Fibroblast of villous mesenchyme (primary cell): ENCODE data around the gene GPC6. TPM values are rescaled to one million over a fixed set of nuclear protein-coding genes. Genes with fewer than 3 reads are reported as not detected.
A peak's percentile ranks its signal among the peaks of the same experiment; 100 is the strongest.
"Not testable (repeated sequence)": the region's sequence is repeated elsewhere in the genome, so short reads cannot be mapped to it uniquely, and the experiment has no call there.

Experiments
- DNase-seq: peaks from one replicate; pipeline ENCODE4 v3.0.0-alpha.2; 2010; ENCODE audit warnings: low read depth
- H3K4me3 ChIP-seq: 2 replicates; pipeline ENCODE4 v1.5.1; 2011; ENCODE audit warnings: low read depth, mild to moderate bottlenecking, low read length
- total RNA-seq: library from RNA; depleted of rRNA; stranded (reverse); fragments of >200 nt; gene quantifications from 2 replicates; pipeline ENCODE4 v1.2.3, GENCODE V29; 2012
- TF ChIP-seq, protein P1 (sequence below): IDR thresholded peaks from 2 replicates; pipeline ENCODE4 v1.5.1; 2012; ENCODE audit warnings: low read depth, mild to moderate bottlenecking, low read length; ENCODE audit not compliant: insufficient read depth

The GPC6 gene
- total RNA-seq, 1 donor, result 6.0 TPM

GRCh38 chr13:94298346-94298745 lies 1071.7 kb downstream of the GPC6 start:
- TF ChIP-seq, protein P1, sequence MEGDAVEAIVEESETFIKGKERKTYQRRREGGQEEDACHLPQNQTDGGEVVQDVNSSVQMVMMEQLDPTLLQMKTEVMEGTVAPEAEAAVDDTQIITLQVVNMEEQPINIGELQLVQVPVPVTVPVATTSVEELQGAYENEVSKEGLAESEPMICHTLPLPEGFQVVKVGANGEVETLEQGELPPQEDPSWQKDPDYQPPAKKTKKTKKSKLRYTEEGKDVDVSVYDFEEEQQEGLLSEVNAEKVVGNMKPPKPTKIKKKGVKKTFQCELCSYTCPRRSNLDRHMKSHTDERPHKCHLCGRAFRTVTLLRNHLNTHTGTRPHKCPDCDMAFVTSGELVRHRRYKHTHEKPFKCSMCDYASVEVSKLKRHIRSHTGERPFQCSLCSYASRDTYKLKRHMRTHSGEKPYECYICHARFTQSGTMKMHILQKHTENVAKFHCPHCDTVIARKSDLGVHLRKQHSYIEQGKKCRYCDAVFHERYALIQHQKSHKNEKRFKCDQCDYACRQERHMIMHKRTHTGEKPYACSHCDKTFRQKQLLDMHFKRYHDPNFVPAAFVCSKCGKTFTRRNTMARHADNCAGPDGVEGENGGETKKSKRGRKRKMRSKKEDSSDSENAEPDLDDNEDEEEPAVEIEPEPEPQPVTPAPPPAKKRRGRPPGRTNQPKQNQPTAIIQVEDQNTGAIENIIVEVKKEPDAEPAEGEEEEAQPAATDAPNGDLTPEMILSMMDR, result no peak
- no peak for DNase-seq
- no peak overlapping the region for H3K4me3 ChIP-seq

DNA sequence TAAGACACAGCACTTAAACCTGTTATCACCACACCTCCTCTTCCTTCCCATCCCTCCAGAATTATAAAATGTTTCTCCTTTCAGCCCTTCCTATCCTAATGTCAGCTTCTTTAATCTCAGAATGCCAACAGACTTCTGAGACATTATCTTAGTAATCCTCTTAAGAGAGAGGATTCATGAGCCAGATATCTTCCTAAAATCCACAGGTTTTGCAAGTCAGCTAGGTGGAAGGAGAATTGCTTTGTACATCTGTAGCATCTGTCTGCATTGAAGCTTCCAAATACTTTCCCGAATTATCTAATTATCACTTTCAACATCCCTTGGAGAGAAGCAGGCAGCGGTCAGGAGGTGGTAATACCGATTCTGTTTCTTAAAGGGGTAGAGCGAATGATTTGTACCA lies 1073.8 kb downstream of the GPC6 start:
- no peak for DNase-seq
- no peak overlapping the region for H3K4me3 ChIP-seq
- TF ChIP-seq, protein P1, result no peak

DNA sequence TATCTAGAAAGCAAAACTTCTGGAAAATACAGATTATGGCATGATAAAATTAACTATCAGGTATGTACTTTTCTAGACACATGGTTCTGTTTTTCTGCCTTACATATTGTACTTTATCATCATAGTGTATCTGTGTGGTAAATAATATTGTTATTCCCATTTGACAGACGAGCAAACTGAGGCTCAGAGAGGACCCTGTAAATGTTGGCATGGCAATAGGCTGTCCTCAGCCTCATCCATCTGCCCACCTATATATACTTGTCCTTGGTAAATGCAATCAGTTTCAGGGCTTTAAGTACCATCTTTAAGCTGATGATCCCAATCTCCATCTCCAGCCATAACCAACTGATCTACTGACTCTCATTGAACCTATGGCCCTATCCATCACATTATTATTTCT lies 1074.9 kb downstream of the GPC6 start:
- TF ChIP-seq, protein P1, result no peak
- H3K4me3 ChIP-seq, result no peak overlapping the region
- no peak for DNase-seq

- H3K4me3 ChIP-seq, DNase-seq: not testable (repeated sequence)
Observed at GRCh38 chr13:94302847-94303565, 1076.4 kb downstream of the GPC6 start.

DNA sequence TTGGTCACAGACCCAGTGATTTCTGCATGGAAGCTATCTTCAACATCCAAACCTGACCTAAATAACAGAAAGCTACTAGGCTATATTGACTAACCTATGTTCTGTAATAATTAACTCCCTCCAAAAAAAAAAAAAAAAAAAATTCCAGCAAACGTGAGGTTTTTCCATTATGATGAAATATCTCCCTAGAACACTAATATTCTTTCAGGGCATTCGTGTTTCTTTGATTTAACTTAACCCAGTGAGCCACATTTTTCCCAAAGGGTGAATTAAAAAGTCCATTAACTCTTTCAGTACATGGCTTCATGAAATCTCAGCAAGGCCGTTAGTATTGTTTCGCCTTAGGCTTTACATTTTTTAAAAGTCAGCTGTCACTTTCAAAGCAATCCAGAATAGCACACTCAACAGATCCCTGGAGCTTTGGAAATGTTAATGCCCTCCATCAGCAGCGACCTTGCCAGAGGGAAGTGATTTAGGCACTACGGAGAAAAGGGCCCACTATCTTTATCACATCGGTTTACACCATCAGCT lies 1077.1 kb downstream of the GPC6 start:
- H3K4me3 ChIP-seq, result no peak overlapping the region
- TF ChIP-seq, protein P1, result no peak
- DNase-seq, result no peak

GRCh38 chr13:94305033-94305432 lies 1078.4 kb downstream of the GPC6 start:
- H3K4me3 ChIP-seq, result no peak overlapping the region
- TF ChIP-seq, protein P1, result no peak
- no peak for DNase-seq

DNA sequence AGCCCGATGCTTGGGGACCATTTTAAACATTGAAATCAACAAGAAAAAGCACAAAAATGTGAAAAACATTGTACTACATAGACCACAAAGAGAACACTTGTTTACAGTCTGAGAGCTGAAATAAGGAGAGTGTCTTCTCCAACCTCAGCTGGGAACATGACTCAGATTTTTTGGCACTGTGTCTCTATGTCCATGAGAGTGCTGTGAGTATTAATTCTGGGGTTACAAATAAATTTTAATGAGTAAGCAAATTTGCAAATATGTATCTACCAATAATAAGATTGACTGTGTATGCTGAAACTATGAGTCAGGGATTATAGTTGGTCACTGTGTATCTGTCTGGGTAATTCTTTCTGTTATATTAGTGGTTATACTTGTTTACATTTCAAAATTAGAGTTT lies 1078.9 kb downstream of the GPC6 start:
- TF ChIP-seq, protein P1, result no peak
- peak overlapping the region; percentile 43 for H3K4me3 ChIP-seq
- DNase-seq, result peak; percentile 88
